GM18861 (cell line): ENCODE results near the gene THAP4.

Experiments
- ATAC-seq: cut with Tn5 transposase; IDR thresholded peaks from one replicate; pipeline ENCODE4 v1.9.1; 2021; ENCODE audit not compliant: unreplicated experiment

THAP4 gene

DNA sequence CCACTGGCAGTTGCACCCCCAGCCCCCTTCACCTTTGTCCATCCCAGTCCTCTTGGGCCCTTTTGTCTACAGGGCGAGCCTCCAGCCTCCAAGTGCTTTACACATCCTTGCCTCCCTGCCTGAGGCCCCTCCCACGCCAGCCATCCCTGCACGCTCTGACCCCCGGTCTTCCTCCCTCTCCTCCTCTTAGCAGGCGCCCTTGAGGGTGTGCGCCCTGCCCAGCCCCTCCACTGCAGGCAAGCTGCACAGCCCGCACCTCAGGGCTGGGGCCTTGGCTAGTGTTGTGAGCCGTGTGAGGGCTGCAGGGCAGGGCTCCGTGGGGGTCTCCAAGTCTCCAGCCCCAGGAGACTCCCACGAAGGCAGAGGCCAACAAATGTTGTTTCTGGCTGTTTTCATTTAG, 71.5 kb downstream of the THAP4 start:
- no peak for ATAC-seq

DNA sequence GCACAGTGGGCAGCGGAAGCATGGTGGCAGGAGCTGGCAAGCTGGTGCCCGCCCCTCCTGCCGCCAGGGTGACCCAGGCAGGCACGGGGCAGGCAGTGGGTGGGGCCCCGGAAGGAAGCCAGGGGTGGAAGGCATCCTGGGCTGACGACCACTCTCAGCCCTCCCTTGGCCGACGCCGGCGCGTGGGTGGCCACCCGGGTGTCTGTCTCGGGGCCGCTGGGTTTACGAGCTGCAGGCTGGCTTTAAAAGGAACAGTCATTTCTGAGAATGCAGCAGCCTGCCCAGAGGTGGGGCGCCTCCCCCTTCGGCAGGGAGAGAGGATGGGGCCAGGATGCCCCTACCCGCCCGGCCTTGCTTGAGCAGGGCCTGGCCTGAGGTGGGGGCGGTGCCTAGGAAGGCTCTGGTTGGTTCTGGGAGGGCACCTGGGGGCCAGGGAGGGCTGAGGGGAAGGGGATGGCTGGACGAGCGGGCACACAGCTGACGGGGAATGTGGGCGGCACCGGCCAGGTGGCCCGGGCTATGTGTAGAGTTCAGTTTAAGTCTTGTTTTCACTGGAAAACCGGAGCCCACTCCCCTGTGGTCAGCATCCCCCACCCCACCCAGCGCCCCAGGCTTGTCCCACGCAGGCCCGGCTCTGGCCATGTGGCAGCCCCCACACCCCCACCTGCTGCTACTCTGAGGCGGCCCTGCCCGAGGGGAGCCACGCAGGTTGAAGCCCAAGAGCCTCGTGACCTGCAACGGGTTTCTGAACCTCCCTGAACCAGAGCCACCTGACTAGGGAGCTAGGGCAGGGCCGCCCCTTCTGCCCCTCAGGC, 72.2 kb downstream of the THAP4 start:
- no peak for ATAC-seq

DNA sequence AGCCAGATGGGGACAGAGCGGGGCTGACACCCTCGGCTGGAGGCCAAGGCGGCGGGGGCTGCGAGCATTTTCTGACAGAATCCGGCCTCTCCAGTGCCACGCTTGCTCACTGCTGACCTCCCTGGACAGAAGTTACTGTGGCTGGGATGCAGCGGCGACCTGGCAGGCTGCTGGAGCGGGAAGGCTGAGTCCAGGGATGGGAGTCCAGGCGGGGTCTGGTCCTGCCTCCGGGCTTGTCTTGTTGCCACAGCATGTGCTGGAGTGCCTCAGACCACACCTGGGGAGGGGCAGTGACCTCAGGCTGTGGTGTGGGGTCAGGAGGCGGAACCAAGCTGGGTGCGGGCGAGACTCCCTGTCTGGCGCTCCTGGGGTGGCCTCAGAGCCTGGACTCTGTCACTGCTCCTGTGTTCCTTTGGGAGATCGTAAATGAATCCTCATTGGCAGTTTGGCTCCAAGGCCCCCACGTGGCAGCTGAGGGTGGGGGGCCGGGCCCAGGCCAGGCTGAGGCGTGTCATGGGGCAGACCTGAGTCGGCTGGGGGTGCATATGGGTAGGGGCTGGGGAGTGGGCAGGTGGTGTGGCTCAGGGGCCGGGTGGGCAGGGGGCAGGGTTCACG, 72.9 kb downstream of the THAP4 start:
- no peak for ATAC-seq

DNA sequence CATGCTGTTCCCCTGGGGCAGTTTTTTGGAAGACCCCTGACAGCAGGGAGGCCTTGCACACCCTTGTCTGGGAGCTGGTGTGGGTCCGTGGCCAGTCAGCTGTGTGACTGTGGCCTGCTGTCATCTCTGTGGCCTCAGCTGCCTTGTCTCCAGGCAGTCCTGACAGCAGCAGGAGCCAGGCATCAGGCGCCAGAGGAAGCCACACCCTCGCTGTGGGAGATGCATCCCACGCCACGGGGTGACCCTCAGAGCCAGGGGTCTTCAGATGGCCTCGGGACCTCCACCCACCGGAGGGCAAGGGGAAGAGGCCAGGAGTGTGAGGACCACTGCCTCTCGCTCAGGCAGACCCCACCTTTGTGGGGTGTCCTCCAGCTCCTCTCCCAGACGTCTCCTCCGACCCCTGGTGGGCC, 73.4 kb downstream of the THAP4 start:
- no peak for ATAC-seq

DNA sequence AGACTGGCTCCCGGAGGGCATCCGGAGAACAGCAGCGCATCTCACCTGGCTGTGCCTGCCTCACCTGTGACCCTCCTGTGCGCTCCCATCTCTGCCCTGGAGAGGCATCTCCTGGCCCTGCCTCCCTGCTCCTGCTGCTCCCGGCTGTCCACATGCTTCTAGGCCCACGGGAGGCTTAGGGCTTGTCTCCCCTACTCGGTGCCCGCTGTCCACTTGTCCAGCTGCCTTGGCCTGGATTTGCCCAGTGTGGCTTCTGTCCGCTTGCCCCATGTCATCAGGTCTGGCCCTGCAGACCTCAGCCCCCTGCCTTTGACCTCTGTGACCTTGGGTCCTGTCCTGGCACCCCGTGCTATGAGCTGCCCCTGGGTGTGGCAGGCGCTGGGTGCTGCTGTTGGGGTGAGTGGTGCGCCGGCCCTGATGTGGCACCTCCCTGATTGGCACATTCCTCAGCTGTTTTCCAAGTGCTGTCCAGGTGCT, 73.9 kb downstream of the THAP4 start:
- no peak for ATAC-seq

DNA sequence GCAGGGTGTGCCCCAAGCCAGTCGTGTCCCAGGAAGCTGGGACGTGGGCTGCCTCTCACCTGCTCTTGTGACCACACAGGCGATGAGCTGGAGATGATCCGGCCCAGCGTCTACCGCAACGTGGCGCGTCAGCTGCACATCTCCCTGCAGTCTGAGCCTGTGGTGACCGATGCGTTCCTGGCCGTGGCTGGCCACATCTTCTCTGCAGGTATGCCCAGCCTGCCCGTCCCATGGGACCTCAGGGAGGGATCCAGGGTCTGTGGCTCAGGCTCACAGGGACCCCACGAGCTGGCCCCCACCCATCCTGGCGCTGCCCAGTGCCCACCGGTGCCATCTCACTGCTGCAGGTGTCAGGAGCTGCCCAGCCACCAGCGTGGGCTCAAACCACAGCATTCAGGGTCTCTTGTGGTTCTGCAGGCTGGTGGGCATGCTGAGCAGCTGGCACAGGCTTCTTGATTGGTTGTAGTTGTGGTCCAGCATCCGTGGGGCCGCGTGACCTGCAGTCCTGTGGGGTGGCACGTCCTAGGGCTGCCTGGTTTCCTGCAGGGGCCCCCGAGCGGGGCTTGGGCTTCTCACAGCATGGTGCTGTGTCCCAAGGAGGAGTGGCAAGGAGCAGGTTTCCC, 74.6 kb downstream of the THAP4 start:
- ATAC-seq: no peak

DNA sequence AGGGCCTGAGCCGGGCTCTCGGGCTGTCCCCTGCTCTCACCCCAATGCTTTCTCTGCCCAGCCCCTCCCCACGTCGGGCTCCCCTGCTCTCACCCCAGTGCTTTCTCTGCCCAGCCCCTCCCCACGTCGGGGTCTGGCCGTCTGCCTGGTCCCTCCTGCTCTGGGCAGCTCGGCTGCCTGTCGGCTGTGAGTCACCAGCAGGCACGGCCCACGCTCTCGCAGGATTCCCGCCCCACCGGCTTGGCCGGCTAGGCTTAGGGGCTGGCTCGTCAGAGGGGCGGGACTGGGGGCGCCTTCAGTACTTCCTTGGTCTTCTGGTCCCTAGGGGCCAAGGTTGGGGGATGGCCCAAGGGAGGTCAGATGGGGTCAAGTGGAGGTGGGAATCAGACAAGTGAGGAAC, 75.1 kb downstream of the THAP4 start:
- ATAC-seq: no peak

DNA sequence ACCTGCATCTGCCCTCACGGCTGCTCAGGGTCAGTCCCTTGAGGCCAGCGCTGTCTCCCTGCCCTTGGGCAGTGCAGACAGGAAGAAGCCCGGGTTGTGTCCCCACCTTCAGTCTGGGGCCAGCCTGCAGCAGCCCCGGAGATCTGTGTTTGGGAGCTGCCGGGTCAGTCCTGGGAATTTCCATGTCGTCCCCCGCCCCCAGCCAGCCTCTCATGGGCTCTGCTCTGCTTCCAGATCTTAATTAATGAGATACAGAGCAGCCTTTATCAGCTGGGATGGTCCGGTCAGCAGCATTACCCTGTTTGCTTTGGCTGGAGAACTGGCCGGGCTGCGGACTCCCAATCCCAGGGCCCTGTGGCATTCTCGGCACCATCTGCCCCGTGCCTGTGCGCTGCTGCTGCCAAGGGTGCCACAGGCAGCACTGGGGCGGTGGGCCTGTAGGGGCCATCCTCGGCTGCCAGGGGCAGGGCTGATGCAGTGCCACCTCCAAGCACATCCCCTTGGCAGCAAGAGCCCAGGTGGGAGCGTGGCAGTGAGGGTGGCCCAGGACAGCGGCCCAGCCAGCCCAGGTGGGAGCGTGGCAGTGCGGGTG, 76.0 kb downstream of the THAP4 start:
- ATAC-seq: no peak

DNA sequence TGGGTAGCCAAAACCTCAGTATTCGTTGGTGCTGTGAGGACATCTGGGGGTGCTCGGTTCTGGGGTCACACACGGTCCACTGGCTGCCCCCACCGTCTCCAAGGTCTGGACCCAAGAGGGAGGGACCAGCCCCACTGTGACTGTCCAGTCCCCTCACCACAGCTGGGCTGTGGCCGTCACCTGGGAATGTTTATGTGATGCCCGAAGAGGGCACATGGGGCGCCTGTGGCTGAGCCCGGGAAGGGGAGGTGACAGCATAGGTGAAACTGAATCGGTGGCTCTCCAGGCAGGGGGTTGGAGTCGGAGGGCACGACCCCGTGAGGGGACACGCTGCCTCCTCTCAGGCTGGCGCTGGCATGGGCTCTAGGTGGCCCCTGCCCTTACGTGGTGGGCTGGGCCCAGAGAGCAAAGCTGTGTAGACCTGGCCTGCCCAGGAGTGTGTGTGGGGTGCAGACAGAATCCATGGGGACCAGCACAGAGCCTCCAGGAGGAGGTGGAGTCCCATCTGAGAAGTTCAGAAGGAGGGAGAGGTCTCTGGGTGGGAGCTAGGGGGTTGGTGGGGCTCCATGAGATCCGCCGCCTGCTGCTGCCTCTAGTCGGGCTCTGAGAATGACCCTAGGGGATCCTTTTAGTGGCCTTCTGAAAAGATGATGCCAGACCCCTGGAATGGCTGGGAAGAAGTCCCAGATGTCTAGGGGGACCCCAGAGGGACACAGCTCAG, 76.6 kb downstream of the THAP4 start:
- ATAC-seq: no peak

DNA sequence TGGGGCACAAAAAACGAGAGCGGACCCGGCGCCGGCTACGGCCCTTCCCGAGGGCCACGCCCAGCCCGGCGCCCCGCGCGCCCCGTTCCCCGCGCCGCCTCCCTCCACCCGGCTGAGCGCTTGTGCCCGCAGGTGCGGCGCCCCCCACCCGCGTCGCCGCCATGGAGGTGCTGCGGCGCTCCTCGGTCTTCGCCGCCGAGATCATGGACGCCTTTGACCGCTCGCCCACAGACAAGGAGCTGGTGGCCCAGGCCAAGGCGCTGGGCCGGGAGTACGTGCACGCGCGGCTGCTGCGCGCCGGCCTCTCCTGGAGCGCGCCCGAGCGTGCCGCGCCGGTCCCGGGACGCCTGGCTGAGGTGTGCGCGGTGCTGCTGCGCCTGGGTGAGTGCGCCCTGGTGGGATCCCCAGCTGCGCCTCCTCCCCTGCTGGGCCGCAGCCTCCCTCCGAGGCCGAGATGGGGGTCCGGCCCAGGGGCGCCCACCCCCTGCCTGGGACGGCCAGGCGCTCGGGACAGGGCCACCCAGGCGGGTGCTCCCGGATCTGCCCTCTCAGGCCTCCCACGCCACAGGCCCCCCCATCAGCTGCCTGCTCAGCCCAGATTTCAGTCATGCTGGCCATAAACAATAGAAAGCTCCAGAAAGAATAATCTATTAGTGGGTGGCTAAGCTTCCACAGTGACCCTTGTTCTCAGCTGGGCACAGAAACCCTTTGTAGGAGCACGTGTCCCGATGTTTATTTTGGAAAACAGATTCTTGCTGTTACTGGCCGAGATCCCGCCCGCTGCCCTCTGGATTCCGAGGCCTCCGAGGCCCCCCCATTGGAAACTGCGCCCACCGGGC, 77.4 kb downstream of the THAP4 start:
- no peak for ATAC-seq

DNA sequence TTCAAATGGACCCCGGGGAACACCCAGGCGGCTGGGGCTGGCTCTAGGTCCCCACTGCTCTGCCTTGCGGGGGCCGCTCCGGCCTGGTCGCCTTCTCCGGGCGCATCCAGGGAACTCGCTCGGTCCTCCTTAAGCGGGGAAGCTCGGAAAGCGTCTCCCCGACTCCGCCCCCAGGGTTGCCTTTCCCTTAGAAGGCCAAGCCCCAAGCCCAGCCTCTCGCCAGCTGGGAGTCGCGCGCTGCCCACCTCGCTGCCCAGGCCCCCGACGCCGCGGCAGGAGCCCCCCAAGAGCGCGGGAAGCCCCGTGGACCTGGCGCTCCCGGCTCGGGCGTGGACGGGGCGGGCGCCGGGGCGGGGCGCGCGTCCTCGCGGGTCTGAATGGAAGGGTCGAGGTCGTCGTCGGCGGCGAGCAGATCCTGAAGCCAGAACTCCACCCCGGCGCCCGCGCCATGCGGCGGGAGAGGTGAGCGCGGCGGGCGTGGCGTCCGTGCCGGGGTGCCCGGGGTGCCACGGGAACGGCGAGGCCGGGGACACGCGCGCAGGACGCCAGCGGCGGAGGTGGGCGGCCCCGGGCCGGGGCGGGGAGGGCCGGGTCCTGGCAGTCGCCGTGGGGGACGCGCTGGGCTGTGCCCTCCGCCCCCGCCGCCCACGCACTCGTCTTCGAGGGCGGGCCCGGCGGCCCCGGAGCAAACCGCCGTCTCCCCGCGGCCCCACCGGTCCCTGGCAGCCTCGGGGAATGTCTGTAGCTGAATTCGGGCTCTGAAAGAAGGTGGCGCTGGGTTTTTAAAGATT, 78.2 kb downstream of the THAP4 start, which contains the start of gene BOK:
TSS of gene BOK (plus strand) at position 214 of the 791 bp plus-strand sequence. CDS start 739 bp downstream, outside the sequence.
- ATAC-seq: no peak

DNA sequence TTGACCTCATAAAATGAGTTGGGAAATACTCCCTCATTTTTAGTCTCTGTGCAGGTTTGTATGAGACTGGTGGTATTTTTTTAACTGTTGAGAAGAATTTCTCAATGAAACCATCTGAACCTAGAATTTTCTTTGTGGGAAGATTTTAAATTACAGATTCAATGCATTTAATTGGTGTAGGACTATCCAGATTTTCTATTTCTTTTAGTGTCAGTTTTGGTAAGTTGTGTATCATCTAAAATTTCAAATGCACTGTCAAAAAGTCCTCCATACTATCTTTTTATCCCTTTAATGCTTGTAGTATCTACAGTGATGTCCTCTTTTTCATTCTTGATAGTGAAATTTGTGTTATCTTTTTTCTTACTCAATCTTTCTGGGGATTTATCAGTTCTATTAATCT, 80.2 kb downstream of the THAP4 start:
- ATAC-seq: no peak

DNA sequence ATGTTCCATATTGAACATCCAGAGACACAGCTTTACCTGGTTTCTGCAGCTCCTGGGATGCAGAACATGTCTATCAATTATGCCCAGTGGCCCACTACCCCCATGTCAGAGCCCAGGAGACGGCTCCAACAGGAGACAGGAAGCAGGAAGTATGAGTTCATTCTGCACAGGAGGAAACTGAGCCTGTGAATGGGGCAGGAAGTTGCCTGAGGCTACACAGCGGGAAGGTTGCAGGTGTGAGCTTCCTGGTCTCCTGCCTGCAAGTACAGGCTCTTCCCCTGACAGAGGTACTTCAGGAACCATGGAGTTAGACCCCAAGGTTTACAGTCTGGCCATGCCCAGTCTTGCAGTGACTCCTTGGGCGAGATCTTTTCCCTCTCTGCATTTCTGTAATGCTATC, 81.2 kb downstream of the THAP4 start:
- ATAC-seq: no peak

DNA sequence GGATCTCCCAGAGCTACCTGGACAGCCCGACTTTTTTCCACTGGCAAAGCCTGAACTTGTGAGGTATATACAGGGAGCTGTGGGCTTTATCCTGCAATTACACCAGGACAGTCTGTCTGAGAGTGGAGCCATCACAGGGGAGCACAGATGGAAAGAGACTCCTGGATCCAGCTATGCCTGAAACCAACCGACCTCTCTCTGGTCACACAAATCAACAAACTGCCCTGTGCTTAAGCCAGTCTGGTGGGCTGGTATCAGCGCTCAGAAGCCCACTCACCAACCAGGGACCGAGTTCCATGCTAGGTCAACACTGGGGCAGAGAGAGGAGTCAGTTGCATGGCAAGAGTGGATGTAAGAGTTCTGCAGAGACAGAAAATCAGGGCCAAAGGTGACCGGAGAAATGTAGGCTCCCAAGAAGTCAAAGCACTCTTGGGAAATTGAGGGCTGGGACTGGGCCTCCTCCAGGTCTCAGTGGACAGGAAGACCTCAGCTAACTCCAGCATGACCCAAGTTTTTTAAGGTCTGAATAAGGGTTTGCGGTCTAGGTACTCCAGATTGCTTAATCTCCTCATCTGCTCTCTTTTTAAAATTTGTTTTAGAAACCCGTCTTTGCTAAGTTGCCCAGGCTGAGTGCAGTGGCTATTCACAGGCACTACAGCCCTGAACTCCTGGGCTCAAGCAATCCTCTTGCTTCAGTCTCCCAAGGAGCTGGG, 82.2 kb downstream of the THAP4 start:
- ATAC-seq: no peak

DNA sequence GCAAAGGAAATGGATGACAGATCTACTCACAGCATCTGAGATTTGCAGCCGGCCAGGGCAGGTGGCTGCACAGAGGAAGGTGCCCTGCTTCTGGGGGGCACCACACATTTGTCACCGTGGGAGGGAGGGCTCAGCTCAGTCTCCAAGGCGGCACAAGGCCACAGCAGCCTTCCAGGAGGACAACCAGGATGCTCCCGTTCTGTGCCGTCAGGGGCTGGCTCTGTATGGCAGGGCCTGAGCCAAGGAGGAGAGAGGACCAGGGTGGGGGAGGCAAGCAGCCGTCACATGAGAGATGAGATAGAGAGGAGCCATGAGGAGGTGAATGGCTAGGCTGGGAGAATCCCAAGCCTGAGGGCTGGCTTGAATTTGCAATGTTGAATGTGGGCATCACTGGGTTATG, 83.0 kb downstream of the THAP4 start:
- ATAC-seq: no peak

DNA sequence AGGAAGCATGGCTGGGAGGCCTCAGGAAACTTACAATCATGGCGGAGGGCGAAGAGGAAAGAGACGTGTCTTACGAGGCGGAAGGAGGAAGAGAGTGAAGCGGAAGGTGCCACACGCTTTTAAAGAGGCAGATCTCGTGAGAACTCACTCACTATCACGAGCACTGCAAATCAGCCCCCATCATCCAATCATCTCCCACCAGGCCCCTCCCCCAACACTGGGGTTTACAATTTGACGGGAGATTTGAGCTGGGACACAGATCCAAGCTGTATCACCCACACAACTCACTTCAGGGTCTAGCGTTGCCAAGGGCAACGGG, 83.5 kb downstream of the THAP4 start:
- ATAC-seq: no peak

DNA sequence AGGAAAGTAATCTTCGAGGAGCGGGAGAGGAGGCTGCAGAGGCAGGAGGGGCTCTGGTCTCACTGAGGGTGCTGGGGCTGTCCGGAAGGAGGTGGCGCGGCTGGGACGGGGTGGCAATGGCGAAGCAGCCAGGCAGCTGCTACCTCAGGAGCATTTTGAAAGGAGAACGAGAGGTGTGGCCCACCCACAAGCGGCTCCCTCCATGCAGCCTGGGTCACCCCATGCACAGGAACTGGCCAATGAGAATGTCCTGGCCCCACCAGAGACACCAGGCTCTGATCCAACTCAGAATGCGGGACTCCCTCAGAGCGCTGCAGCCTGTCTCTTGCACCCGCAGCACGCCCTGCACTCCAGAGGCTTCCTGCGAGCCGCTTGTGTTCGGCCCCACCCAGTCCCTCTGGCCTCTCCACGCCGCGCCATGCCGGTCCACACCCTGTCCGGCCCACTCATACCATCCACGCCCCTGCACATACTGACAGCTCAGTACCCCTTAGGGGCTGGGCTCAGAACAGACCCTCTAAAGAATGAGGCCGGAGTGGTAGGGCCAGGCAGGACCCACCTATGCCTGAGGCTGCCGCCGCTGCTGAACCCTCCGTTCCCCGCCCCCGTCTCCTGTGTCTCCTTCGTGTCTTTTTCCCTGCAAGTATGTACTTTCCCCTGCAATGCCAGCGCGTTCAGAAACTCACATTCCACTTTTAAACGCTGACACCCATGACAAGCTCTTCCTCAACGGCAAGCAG, 84.8 kb downstream of the THAP4 start:
- ATAC-seq: no peak

DNA sequence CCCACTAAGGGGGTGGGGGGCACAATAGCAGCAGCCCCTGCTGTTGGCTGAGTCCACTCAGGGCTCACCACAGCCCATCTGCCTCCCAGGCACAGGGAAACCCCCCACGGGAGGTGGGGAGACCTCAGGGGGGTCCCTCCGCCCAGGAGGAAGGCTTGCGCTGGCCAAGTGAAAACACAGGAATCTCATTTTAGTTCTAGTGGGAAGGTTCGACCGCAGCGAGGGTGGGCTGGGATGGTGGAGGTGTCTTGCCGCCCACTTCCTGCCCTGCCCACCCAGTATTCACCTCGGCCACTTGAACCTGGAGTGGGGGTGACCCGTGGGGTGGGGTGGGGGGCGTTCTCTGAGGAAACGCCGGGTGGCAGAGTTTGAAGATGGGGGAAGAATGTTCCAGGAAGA, 85.4 kb downstream of the THAP4 start:
- ATAC-seq: no peak
